ENCODE data around the gene IFT43.

GRCh38 chr14:76055330-76055729, 69.8 kb downstream of the IFT43 start:
- TF ChIP-seq CTCF (IDR thresholded peaks at IDR 0.05) (no peak), POLR2A (IDR thresholded peaks at IDR 0.05) (no peak)
